ENCODE data around the gene FBXO24.

The FBXO24 gene

GRCh38 chr7:100598425-100598824 lies 12.3 kb downstream of the FBXO24 start:
- DNase-seq: no peak

- DNase-seq: no peak
Observed at GRCh38 chr7:100599911-100600729, 14.0 kb downstream of the FBXO24 start.

GRCh38 chr7:100600730-100601038 lies 14.6 kb downstream of the FBXO24 start:
- no peak for DNase-seq

- DNase-seq: no peak
Observed at GRCh38 chr7:100602889-100603725, 17.0 kb downstream of the FBXO24 start.

- DNase-seq: no peak
Observed at GRCh38 chr7:100603726-100604027, 17.5 kb downstream of the FBXO24 start.

GRCh38 chr7:100604028-100604975 lies 18.2 kb downstream of the FBXO24 start:
- peak; percentile 79 for DNase-seq

- DNase-seq: peak; percentile 21
Observed at GRCh38 chr7:100604976-100605911, 19.1 kb downstream of the FBXO24 start.

- no peak for DNase-seq
Observed at GRCh38 chr7:100606313-100606712, 20.2 kb downstream of the FBXO24 start.

- no peak for DNase-seq
Observed at GRCh38 chr7:100607111-100607510, 21.0 kb downstream of the FBXO24 start.

- no peak for DNase-seq
Observed at GRCh38 chr7:100609958-100610357, 23.8 kb downstream of the FBXO24 start.

GRCh38 chr7:100611983-100612729 lies 26.0 kb downstream of the FBXO24 start, which contains the start of gene MOSPD3:
Gene MOSPD3 (plus strand): TSS chr7:100612540. CDS start chr7:100612792, 252 bp downstream.
- peak; percentile 97 for DNase-seq

GRCh38 chr7:100612730-100613390 lies 26.7 kb downstream of the FBXO24 start:
- peak; percentile 16 for DNase-seq

GRCh38 chr7:100613412-100614175 lies 27.5 kb downstream of the FBXO24 start:
- no peak for DNase-seq

GRCh38 chr7:100614308-100614861 lies 28.3 kb downstream of the FBXO24 start:
- DNase-seq: no peak

GRCh38 chr7:100620239-100620638 lies 34.1 kb downstream of the FBXO24 start:
- DNase-seq: no peak

- DNase-seq: no peak
Observed at GRCh38 chr7:100620804-100621203, 34.7 kb downstream of the FBXO24 start.

GRCh38 chr7:100621554-100621953 lies 35.4 kb downstream of the FBXO24 start:
- DNase-seq: no peak

GRCh38 chr7:100623951-100624824 lies 38.1 kb downstream of the FBXO24 start:
- DNase-seq: no peak

Data from activated gamma-delta T cell treated with Interleukin-2 at 50 U/mL for 16 hours (primary cell).